Gastroesophageal sphincter (tissue), 4 donors: Measurements from ENCODE around the gene CDKAL1. TPM values are rescaled to one million over a fixed set of nuclear protein-coding genes. Genes with fewer than 3 reads are reported as not detected.

Experiments used
- ATAC-seq: fragments of 150-250 bp; one replicate; pipeline ENCODE4 v1.9.1; 2016; ENCODE audit warnings: mild to moderate bottlenecking, moderate library complexity
- H3K27ac ChIP-seq, 4 donors: fragments of 200-600 bp; sonication (generic) in 3 of 4; 1 replicate in 3 of 4; 2 replicates in 1 of 4; pipeline ENCODE4 v1.5.1; 2016 to 2019
- H3K27me3 ChIP-seq: fragments of 200-600 bp; sonication (generic); one replicate; pipeline ENCODE4 v1.5.1; 2019
- H3K36me3 ChIP-seq, 2 donors: fragments of 200-600 bp; sonication (generic); one replicate each; pipeline ENCODE4 v1.5.1; 2019; ENCODE audit warnings: control low read depth in 1 of 2
- H3K4me1 ChIP-seq, 3 donors: fragments of 200-600 bp; sonication (generic); 1 replicate in 2 of 3; 2 replicates in 1 of 3; pipeline ENCODE4 v1.5.1; 2016 to 2019; ENCODE audit warnings: control low read depth in 2 of 3
- H3K4me3 ChIP-seq, 2 donors: fragments of 200-600 bp; sonication (generic); one replicate each; pipeline ENCODE4 v1.5.1; 2019; ENCODE audit warnings: mild to moderate bottlenecking in 1 of 2, moderate library complexity in 1 of 2
- H3K9me3 ChIP-seq, 3 donors: fragments of 200-600 bp; sonication (generic); one replicate each; pipeline ENCODE4 v1.5.1; 2017 to 2019; ENCODE audit warnings: control low read depth in 2 of 3
- CTCF ChIP-seq, 4 experiments: fragments of 200-600 bp in 2 of 4; fragments of 450-650 bp in 2 of 4; sonication (generic) in 1 of 4; IDR thresholded peaks; one replicate each; pipeline ENCODE4 v1.5.1; 2017 to 2019; ENCODE audit warnings: antibody characterized with exemption in 4 of 4, mild to moderate bottlenecking in 2 of 4, moderate library complexity in 2 of 4
- EP300 ChIP-seq: sonication (generic); formaldehyde crosslinking; IDR thresholded peaks from one replicate; pipeline ENCODE4 v1.6.1; 2017; ENCODE audit warnings: antibody characterized with exemption, mild to moderate bottlenecking
- POLR2A ChIP-seq, 2 donors: fragments of 450-650 bp; IDR thresholded peaks; one replicate each; pipeline ENCODE4 v1.6.1; 2017; ENCODE audit warnings: antibody characterized with exemption in 2 of 2, mild to moderate bottlenecking in 2 of 2, moderate library complexity in 1 of 2
- POLR2AphosphoS5 ChIP-seq: sonication (generic); formaldehyde crosslinking; IDR thresholded peaks from one replicate; pipeline ENCODE4 v1.6.1; 2017; ENCODE audit warnings: antibody characterized with exemption
- WGBS, 2 donors: methylation state at CpG; one replicate each; pipeline ENCODE4 v1.1.5; 2018; ENCODE audit warnings: low coverage in 1 of 2; 5-methylcytosine and 5-hydroxymethylcytosine counted together
- total RNA-seq, 4 donors: library from RNA; depleted of rRNA; stranded (reverse); fragments of >200 nt; gene quantifications; one replicate each; pipeline ENCODE4 v1.1.0, GENCODE V29; 2016

CDKAL1 gene
- total RNA-seq, 4 donors from 2014 or later = 10.9 to 17.9 (median 15.0) TPM

DNA sequence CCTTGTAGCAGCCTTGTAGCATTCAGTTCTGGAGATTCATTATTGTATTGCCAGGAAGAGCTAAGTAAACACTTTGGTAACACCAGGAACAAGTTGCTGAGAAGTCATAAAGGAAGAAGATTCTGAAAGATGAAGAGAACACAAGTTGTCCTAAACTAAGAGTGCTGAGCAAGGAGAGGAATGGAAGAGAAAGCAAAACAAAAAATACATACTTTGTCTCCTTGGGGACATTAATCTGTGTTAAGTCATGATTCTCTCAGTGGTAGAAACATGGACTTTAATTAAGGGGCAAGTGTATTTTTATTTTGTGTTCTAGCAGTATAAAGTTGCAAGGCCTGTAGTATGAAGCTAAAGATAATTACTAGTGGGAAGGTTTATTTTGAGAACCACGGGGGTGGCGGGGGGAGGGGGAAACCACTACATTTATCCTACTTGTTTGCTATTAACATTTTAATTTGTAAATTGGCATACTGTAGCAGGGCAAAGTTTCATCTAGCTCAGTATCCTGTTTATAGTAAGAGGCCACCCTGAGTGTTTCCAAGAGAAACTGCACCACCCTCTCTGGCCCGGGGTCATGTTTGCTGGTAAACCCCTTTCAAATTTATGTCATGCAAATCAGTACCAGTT lies 463.0 kb downstream of the CDKAL1 start:
- WGBS, 2 donors = 31 to 47% methylated on average over 3 of the region's 3 CpGs
- Histone ChIP-seq H3K27ac (no peak overlapping the region), H3K4me1 (peaks cover 0 to 33% (median 0%) of the 10 kb centered on the region in 3 donors), H3K27me3 (no peaks in the 10 kb centered on the region), H3K9me3 (peaks cover 0 to 14% (median 0%) of the 10 kb centered on the region in 3 donors), H3K4me3 (no peak overlapping the region), H3K36me3 (peaks cover 0 to 10% of the 10 kb centered on the region in 2 donors)
- ATAC-seq = no peak
- TF ChIP-seq POLR2A (IDR thresholded peaks at IDR 0.05) = no peak
- TF ChIP-seq POLR2AphosphoS5 = no peak
- no peak for TF ChIP-seq EP300
- TF ChIP-seq CTCF (IDR thresholded peaks at IDR 0.05) = no peak

- TF ChIP-seq POLR2AphosphoS5 (no peak), POLR2A (IDR thresholded peaks at IDR 0.05) (no peak), CTCF (IDR thresholded peaks at IDR 0.05) (no peak), EP300 (no peak)
- Histone ChIP-seq H3K9me3 (peaks cover 0 to 14% (median 0%) of the 10 kb centered on the region in 3 donors), H3K4me1 (peaks cover 0 to 33% (median 0%) of the 10 kb centered on the region in 3 donors), H3K4me3 (no peak overlapping the region), H3K36me3 (peaks cover 0 to 10% of the 10 kb centered on the region in 2 donors), H3K27ac (no peak overlapping the region), H3K27me3 (no peaks in the 10 kb centered on the region)
- 77 to 86% methylated on average over 2 to 3 of the region's 3 CpGs for WGBS, 2 donors
- ATAC-seq = no peak
Measured at GRCh38 chr6:20997770-20998147, 463.5 kb downstream of the CDKAL1 start.

GRCh38 chr6:20998748-20999448 lies 464.6 kb downstream of the CDKAL1 start:
- no peak overlapping the region for H3K4me3 ChIP-seq
- peaks cover 0 to 14% (median 0%) of the 10 kb centered on the region in 3 donors for H3K9me3 ChIP-seq
- no peak for ATAC-seq
- no peak overlapping the region for H3K27ac ChIP-seq
- H3K4me1 ChIP-seq = peaks cover 0 to 38% (median 0%) of the 10 kb centered on the region in 3 donors
- H3K27me3 ChIP-seq = no peaks in the 10 kb centered on the region
- whole genome bisulfite sequencing, 2 donors = 87 to 91% methylated on average over 6 of the region's 6 CpGs
- TF ChIP-seq POLR2A (IDR thresholded peaks at IDR 0.05) = no peak
- no peak for TF ChIP-seq CTCF (IDR thresholded peaks at IDR 0.05)
- TF ChIP-seq POLR2AphosphoS5 = no peak
- TF ChIP-seq EP300 = no peak
- peaks cover 0 to 10% of the 10 kb centered on the region in 2 donors for H3K36me3 ChIP-seq

DNA sequence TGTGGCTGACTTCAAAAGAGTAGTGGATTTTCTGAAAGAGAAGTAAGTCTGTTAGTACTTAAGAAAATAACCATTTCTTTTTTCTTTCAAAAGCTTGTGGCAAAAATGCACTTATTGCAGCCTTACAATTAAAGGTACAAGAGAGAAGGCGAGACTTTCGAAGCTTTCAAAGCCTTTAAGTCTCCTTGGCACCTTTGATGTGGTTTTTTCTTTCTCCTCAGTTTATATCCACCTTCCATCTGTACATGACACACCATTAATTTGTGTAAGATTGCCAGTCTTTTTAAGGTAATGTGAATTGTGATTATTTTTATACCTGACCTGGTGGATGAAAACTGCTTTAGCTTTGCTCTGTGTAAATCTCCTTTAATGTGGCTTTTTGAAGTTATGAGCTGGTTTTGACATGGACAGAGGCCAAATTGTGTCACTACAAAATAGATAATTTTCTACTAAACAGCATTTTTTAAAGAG lies 466.1 kb downstream of the CDKAL1 start:
- Histone ChIP-seq H3K27me3 (no peaks in the 10 kb centered on the region), H3K4me1 (peaks cover 0 to 46% (median 0%) of the 10 kb centered on the region in 3 donors), H3K4me3 (no peak overlapping the region), H3K9me3 (peaks cover 0 to 7% (median 0%) of the 10 kb centered on the region in 3 donors), H3K27ac (no peak overlapping the region), H3K36me3 (peaks cover 0 to 6% of the 10 kb centered on the region in 2 donors)
- TF ChIP-seq CTCF (IDR thresholded peaks at IDR 0.05) (no peak), POLR2AphosphoS5 (no peak), POLR2A (IDR thresholded peaks at IDR 0.05) (no peak), EP300 (no peak)
- no peak for ATAC-seq
- 78 to 85% methylated on average over 2 of the region's 2 CpGs for WGBS, 2 donors
